ENCODE measurements around the gene MST1. TPM values are rescaled to one million over a fixed set of nuclear protein-coding genes. Genes with fewer than 3 reads are reported as not detected.

Gene MST1
- total and polyA plus RNA-seq, 2 of the 8 experiments (the other 6 are each of a cell fraction or from before 2014, with no cell fraction given) = 6.2 to 9.5 TPM

- Histone ChIP-seq H3K4me1 (replicated peaks in 1 of 4; ENCODE audit: control insufficient read depth in 3 of 4, insufficient read depth in 4 of 4, low read length in 3 of 4) (peaks cover 0 to 8% (median under 1%) of the 10 kb centered on the region in 4 experiments; a peak in 1 of 7 replicates), H2AFZ (ENCODE audit: low read length) (no peak overlapping the region), H3K27ac (ENCODE audit: low read depth, low read length) (no peak overlapping the region), H3K23ac (ENCODE audit: insufficient read length) (no peak overlapping the region), H4K20me1 (replicated peaks in 1 of 2; ENCODE audit: control insufficient read depth in 1 of 2, insufficient read depth in 2 of 2, low read length in 2 of 2) (no peaks in the 10 kb centered on the region), H3K23me2 (ENCODE audit: low read depth, low read length) (no peaks in the 10 kb centered on the region), H3K4me2 (ENCODE audit: insufficient read depth in 1 of 2, low read depth in 2 of 2, low read length in 2 of 2) (no peak overlapping the region), H3K56ac (replicated peaks; ENCODE audit: insufficient read length, low read depth, low read length) (no peak overlapping the region), H4K8ac (ENCODE audit: extremely low read depth, insufficient read depth, low read length) (no peak overlapping the region), H3K79me2 (ENCODE audit: control insufficient read depth in 1 of 2, insufficient read depth in 2 of 2, low read length in 2 of 2) (no peaks in the 10 kb centered on the region), H3K79me1 (ENCODE audit: low read depth, low read length) (no peaks in the 10 kb centered on the region; the same call in 1 of the 2 replicates), H3K36me3 (ENCODE audit: control insufficient read depth in 2 of 4, insufficient read depth in 4 of 4, low read length in 3 of 4) (no peaks in the 10 kb centered on the region), H3K9me3 (ENCODE audit: insufficient read depth in 2 of 2, low read depth in 1 of 2, low read length in 1 of 2) (no peaks in the 10 kb centered on the region), H2BK15ac (ENCODE audit: low read length) (no peak overlapping the region), H4K5ac (ENCODE audit: insufficient read length, low read depth, low read length) (no peak overlapping the region), H2BK120ac (replicated peaks; ENCODE audit: low read depth, low read length) (no peak overlapping the region), H2BK20ac (ENCODE audit: low read length) (no peak overlapping the region), H3K9ac (replicated peaks in 1 of 4; ENCODE audit: extremely low read depth in 1 of 4, low read depth in 3 of 4, low read length in 3 of 4) (no peak overlapping the region), H3K4me3 (ENCODE audit: extremely low read depth in 1 of 4, insufficient read depth in 2 of 4, low read depth in 3 of 4, low read length in 4 of 4) (no peak overlapping the region), H3K27me3 (replicated peaks in 1 of 4; ENCODE audit: control insufficient read depth in 3 of 4, extremely low read depth in 1 of 4, insufficient read depth in 3 of 4, low read length in 3 of 4) (no peaks in the 10 kb centered on the region), H2BK5ac (ENCODE audit: low read depth, low read length) (no peak overlapping the region), H2BK12ac (ENCODE audit: low read depth, low read length) (no peak overlapping the region), H4K91ac (replicated peaks; ENCODE audit: insufficient read length, low read length) (no peak overlapping the region), H3K18ac (ENCODE audit: extremely low read depth, low read length) (no peak overlapping the region), H2AK5ac (ENCODE audit: low read depth, low read length) (no peak overlapping the region), H3K4ac (replicated peaks; ENCODE audit: insufficient read length, low read depth, low read length) (no peak overlapping the region), H3K14ac (ENCODE audit: insufficient read length) (no peak overlapping the region)
- ChIA-PET CTCF (ENCODE audit: partially characterized antibody) (interaction anchor here (0.6 to 3.9 kb wide), 8 partner anchors 8 to 127 kb away, joined by 3 to 21 read pairs (median 4); no protein-coding TSS in a partner anchor), POLR2A (ENCODE audit: partially characterized antibody) (interaction anchor here (1.0 kb wide), 1 partner anchor 99 kb away, joined by 3 read pairs; no protein-coding TSS in a partner anchor)
- FAIRE-seq = no peak
- no peak for DNase-seq (ENCODE audit: low read depth in 1 of 2, low spot score in 2 of 2)
- WGBS, 2 experiments (ENCODE audit: extremely low coverage in 1 of 2, insufficient coverage in 1 of 2, insufficient read length in 1 of 2, insufficient replicate concordance in 2 of 2, low coverage in 1 of 2, low lambda C conversion rate in 2 of 2, missing lambda C conversion rate in 1 of 2) = 85% methylated on average over 1 of the region's 1 CpG; no CpG with 5 or more reads in 1 of the 2 experiments
- TF ChIP-seq SIRT6 (IDR thresholded peaks at IDR 0.05; ENCODE audit: low read length) (no peak), JUN (IDR thresholded peaks at IDR 0.05; ENCODE audit: low read depth, low read length) (no peak), KDM1A (IDR thresholded peaks at IDR 0.05; ENCODE audit: borderline replicate concordance, low read length) (no peak), TAF7 (optimal IDR thresholded peaks at IDR 0.05; ENCODE audit: borderline replicate concordance, low read depth, low read length) (no peak), MAX (IDR thresholded peaks at IDR 0.05) (no peak), CREB1 (IDR thresholded peaks at IDR 0.05) (no peak), SP2 (IDR thresholded peaks at IDR 0.05; ENCODE audit: low read length) (no peak), SIN3A (conservative IDR thresholded peaks at IDR 0.05 in 1 of 2, IDR thresholded peaks at IDR 0.05 in 1 of 2; ENCODE audit: low read depth in 1 of 2, low read length in 2 of 2) (no peak), GTF2F1 (IDR thresholded peaks at IDR 0.05; ENCODE audit: borderline replicate concordance, low read depth, low read length) (no peak), KDM4A (IDR thresholded peaks at IDR 0.05; ENCODE audit: low read depth, low read length, severe bottlenecking) (no peak), ATF3 (IDR thresholded peaks at IDR 0.05; ENCODE audit: insufficient read depth, low read depth, low read length) (no peak), RNF2 (IDR thresholded peaks at IDR 0.05; ENCODE audit: borderline replicate concordance, low read depth, low read length, missing control alignments, poor library complexity, severe bottlenecking) (no peak), SUZ12 (IDR thresholded peaks at IDR 0.05; ENCODE audit: low read length) (no peak)
Measured at GRCh38 chr3:49663831-49664230, 25.4 kb downstream of the MST1 start.
